NCI-H2081 (cell line): Measurements from ENCODE around the gene MAPKAPK3.

ENCODE experiments used
- DNase-seq, 2 experiments: peaks; one replicate each; lab custom pipeline; 2025; lab: John Stamatoyannopoulos, UW

Gene MAPKAPK3

GRCh38 chr3:50695031-50695430, 78.1 kb downstream of the MAPKAPK3 start:
- DNase-seq = no peak

GRCh38 chr3:50696276-50696675, 79.3 kb downstream of the MAPKAPK3 start:
- no peak for DNase-seq

- no peak for DNase-seq
Measured at GRCh38 chr3:50698269-50698668, 81.3 kb downstream of the MAPKAPK3 start.
